GM21515 (cell line): Measurements from ENCODE around the gene TET3.

Source experiments
- ATAC-seq: cut with Tn5 transposase; IDR thresholded peaks from one replicate; pipeline ENCODE4 v1.9.1; 2021; ENCODE audit not compliant: unreplicated experiment

The TET3 gene

DNA sequence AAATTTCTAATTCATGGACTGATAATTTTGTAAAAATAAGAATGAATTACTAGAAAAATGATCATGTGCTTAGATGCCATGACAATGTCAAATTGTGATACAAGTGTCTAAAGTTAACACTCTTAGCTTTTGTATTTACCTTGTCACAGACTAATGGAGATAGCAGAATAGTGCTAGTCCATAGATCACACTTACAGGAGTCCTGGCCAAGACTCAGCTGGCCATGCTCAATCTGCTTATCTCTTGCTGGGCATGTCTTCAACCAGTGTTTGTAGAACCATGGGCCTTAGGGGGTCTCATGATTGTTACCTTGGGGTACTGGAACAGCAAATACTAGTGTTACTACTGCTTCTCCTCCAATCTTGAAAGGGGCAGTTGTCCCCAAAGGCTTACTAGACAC lies 44.0 kb downstream of the TET3 start:
- ATAC-seq = no peak

DNA sequence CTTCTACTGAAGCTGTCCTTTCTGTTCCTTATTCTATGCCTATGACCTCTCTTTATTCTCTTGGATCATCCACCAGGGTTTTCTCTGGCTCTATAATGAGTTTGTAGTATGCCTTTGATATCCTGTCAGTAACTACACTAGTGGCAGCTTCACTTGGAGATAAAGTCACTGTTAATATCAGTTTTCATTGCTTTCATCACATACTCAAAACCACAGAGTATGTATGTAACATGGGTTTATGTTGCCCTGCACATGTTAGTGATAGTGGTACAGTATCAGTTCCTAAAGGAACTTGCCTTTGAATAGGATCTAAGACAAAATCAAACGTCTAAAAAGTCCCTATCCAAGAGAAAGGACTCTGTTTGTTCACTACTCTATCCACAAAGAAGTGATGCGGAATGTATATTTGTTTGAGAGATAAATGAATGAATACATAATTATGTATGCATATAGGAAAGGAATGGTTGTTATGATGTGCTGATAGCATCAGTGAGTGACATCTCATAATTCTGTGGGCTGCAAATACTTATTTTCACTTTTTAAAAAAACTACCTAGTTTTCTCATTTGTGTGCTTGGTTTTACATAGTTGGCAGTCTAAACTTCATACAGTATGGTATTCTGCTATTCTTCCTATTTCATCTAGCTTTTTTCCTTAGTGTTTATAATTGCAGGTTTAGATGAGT lies 45.1 kb downstream of the TET3 start:
- no peak for ATAC-seq

DNA sequence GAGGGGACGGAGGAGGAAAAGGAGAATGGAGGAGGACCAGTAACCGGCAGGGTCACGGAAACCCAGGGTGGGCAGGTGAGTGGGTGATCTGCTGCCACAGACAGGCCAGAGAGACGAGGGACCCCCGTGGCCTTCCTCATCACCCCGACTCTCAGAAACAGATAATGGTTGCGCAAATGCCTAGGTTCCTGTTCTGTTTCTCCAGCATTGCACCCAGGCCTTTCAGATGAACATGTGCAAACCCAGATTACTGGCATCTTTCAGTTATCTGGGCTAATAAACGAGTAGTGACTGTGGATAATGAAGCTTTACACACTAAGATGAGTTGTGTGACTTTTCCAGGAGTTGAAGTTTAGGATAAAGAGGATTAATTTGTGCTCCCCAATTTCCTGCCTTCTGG lies 46.5 kb downstream of the TET3 start:
- ATAC-seq = no peak

DNA sequence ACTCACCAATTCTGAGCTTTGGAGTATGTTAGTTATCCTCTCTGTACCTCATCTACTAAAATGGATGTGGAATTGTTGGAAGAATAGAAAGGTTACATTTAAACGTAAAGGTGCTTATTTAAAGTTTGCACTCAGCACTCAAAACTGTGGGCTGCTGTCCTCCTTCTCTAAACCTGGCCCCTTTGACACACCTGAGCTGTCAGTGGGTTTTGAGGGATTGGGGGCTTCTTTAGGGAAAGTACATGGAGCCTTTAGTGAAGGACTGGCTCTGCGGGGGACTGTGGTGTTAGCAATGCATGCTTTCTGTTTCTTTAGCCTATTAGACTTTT lies 47.2 kb downstream of the TET3 start:
- no peak for ATAC-seq

DNA sequence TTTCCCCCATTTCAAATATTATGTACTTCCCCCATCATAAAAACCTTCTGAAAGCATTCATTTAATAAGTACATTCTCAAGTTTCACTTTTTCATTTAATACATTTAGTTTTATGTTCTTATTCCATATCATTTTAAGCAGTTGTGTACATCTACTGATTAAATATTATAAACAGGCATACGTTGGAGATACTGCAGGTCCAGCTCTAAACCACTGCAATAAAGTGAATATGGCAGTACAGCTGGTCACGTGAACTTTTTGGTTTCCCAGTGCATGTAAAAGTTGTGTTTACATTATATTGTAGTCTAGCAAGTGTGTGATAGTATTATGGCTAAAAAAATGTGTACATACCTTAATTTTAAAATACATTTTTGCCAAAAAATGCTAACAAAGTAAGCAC lies 48.7 kb downstream of the TET3 start:
- no peak for ATAC-seq
